Trophoblast cell (in vitro differentiated cells and primary cell): Measurements from ENCODE around the gene PODXL.

Experiments
- DNase-seq, 2 donors: peaks; one replicate each; pipeline ENCODE4 v3.0.0-alpha.2; 2016
- H2AFZ ChIP-seq: 2 replicates; pipeline ENCODE4 v1.6.1; 2013; ENCODE audit warnings: low read length, moderate library complexity, mild to moderate bottlenecking; ENCODE audit not compliant: insufficient read depth, poor library complexity
- H2AK5ac ChIP-seq: 2 replicates; pipeline ENCODE4 v1.6.1; 2013; ENCODE audit warnings: mild to moderate bottlenecking, low read length
- H2BK120ac ChIP-seq: 2 replicates; pipeline ENCODE4 v1.6.1; 2013; ENCODE audit warnings: low read length, mild to moderate bottlenecking, moderate library complexity; ENCODE audit not compliant: insufficient read depth, poor library complexity
- H2BK12ac ChIP-seq: 2 replicates; pipeline ENCODE4 v1.6.1; 2013; ENCODE audit warnings: mild to moderate bottlenecking, low read length, moderate library complexity
- H2BK5ac ChIP-seq: 2 replicates; pipeline ENCODE4 v1.6.1; 2013; ENCODE audit warnings: low read length, low read depth, moderate library complexity, mild to moderate bottlenecking; ENCODE audit not compliant: poor library complexity
- H3K14ac ChIP-seq: 2 replicates; pipeline ENCODE4 v1.6.1; 2013; ENCODE audit warnings: mild to moderate bottlenecking, low read length
- H3K18ac ChIP-seq: 2 replicates; pipeline ENCODE4 v1.6.1; 2013; ENCODE audit warnings: mild to moderate bottlenecking, low read length
- H3K23ac ChIP-seq: 2 replicates; pipeline ENCODE4 v1.6.1; 2013; ENCODE audit warnings: low read length
- H3K27ac ChIP-seq: 2 replicates; pipeline ENCODE4 v1.5.1; 2013; ENCODE audit warnings: low read depth, mild to moderate bottlenecking, inconsistent platforms, low read length, moderate library complexity
- H3K27me3 ChIP-seq: 2 replicates; pipeline ENCODE4 v1.6.1; 2013; ENCODE audit warnings: inconsistent platforms, mild to moderate bottlenecking, low read length, moderate library complexity; ENCODE audit not compliant: insufficient read depth
- H3K36me3 ChIP-seq, 2 experiments: 1 replicate in 1 of 2; 2 replicates in 1 of 2; pipeline ENCODE4 v1.6.1; 2013; ENCODE audit warnings: low read length in 2 of 2, mild to moderate bottlenecking in 2 of 2, moderate library complexity in 1 of 2; ENCODE audit not compliant: insufficient read depth in 2 of 2, control insufficient read depth in 1 of 2
- H3K4ac ChIP-seq: 2 replicates; pipeline ENCODE4 v1.6.1; 2013; ENCODE audit warnings: low read depth, mild to moderate bottlenecking, low read length, moderate library complexity
- H3K4me1 ChIP-seq, 2 experiments: 1 replicate in 1 of 2; 2 replicates in 1 of 2; pipeline ENCODE4 v1.6.1; 2013; ENCODE audit warnings: low read length in 2 of 2, mild to moderate bottlenecking in 2 of 2, moderate library complexity in 1 of 2; ENCODE audit not compliant: insufficient read depth in 2 of 2, control insufficient read depth in 1 of 2
- H3K4me2 ChIP-seq: 2 replicates; pipeline ENCODE4 v1.6.1; 2013; ENCODE audit warnings: inconsistent platforms, mild to moderate bottlenecking, low read length, moderate library complexity
- H3K4me3 ChIP-seq: 2 replicates; pipeline ENCODE4 v1.5.1; 2013; ENCODE audit warnings: mild to moderate bottlenecking, low read depth, low read length, inconsistent platforms
- H3K79me1 ChIP-seq: one replicate; pipeline ENCODE4 v1.6.1; 2013; ENCODE audit warnings: low read length
- H3K79me2 ChIP-seq: 2 replicates; pipeline ENCODE4 v1.6.1; 2013; ENCODE audit warnings: low read length, mild to moderate bottlenecking; ENCODE audit not compliant: control insufficient read depth, insufficient read depth, poor library complexity
- H3K9ac ChIP-seq: 2 replicates; pipeline ENCODE4 v1.6.1; 2013; ENCODE audit warnings: mild to moderate bottlenecking, low read length
- H3K9me3 ChIP-seq: 2 replicates; pipeline ENCODE4 v1.6.1; 2013; ENCODE audit warnings: low read depth, mild to moderate bottlenecking, control low read depth, inconsistent platforms, low read length; ENCODE audit not compliant: insufficient read depth
- H4K12ac ChIP-seq: 2 replicates; pipeline ENCODE4 v1.6.1; 2013; ENCODE audit warnings: low read depth, mild to moderate bottlenecking, low read length, moderate library complexity
- H4K8ac ChIP-seq: 2 replicates; pipeline ENCODE4 v1.6.1; 2013; ENCODE audit warnings: low read depth, mild to moderate bottlenecking, low read length, moderate library complexity
- H4K91ac ChIP-seq: one replicate; pipeline ENCODE4 v1.6.1; 2013; ENCODE audit warnings: low read depth, mild to moderate bottlenecking, low read length, moderate library complexity
- WGBS: extraction: QIAGEN DNeasy Blood & Tissue Kit; methylation state at CpG from one replicate; pipeline ENCODE4 v1.1.7; 2013; ENCODE audit warnings: missing lambda C conversion rate; ENCODE audit not compliant: insufficient read length, insufficient coverage; ENCODE audit errors: extremely low coverage; 5-methylcytosine and 5-hydroxymethylcytosine counted together

PODXL gene

DNA sequence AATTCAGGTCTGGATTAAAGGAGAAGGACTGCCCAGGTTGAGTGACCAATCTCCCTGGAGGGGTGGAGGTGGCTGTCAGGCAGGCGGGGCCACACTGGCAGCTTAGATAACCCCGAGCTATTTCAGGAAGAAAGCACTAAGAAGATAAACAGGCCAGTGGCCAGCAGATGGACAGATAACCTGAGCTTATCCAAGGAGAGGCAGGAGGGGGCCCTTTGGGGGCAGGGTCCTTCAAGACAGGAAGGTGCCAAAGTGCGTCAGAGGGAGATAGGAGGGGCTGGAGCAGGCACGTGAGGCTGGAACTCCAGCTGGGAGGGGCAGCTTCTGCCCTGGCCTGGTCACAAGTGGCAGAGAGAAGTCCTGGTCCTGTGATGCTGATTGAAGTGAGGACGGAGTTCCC lies 29.8 kb upstream of the PODXL start:
- Histone ChIP-seq H3K79me1 (peaks cover 3% of the 10 kb centered on the region), H3K27me3 (no peaks in the 10 kb centered on the region), H3K4me2 (peak overlapping the region; percentile 43), H2BK5ac (no peak overlapping the region), H3K4me3 (no peak overlapping the region), H4K8ac (no peak overlapping the region), H3K79me2 (no peaks in the 10 kb centered on the region), H3K27ac (no peak overlapping the region), H2AFZ (no peak overlapping the region), H3K18ac (no peak overlapping the region), H2BK12ac (no peak overlapping the region), H3K14ac (no peak overlapping the region), H3K4me1 (peaks cover 11 to 20% of the 10 kb centered on the region in 2 experiments), H3K4ac (no peak overlapping the region), H3K36me3 (no peaks in the 10 kb centered on the region), H2BK120ac (no peak overlapping the region), H4K91ac (no peak overlapping the region), H3K9me3 (peaks cover 7% of the 10 kb centered on the region), H2AK5ac (no peak overlapping the region), H3K9ac (no peak overlapping the region), H4K12ac (no peak overlapping the region), H3K23ac (no peak overlapping the region)
- WGBS = no CpG with 5 or more reads among the region's 5 CpGs
- DNase-seq = peak in 1 of 2 donors; percentile 20

DNA sequence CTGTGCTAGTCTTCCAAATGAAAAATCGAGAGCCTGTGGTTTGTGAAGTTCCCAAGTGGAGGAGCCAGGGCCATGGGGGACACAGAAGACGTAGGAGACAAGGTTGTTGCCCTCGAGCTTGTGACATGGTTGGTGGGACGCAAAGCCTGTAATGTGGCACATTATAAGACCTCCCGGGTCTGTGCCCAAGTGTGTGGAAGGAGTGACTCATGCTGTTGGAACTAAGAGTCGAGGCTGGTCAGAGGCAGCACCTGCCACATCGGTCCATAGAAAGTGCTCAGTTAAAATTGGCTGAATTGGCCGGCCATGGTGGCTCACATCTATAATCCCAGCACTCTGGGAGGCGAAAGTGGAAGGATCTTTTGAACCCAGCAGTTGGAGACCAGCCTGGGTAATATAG lies 27.0 kb upstream of the PODXL start:
- Histone ChIP-seq H3K27ac (no peak overlapping the region), H3K36me3 (no peaks in the 10 kb centered on the region), H2BK12ac (no peak overlapping the region), H2AFZ (no peak overlapping the region), H2AK5ac (no peak overlapping the region), H3K4ac (no peak overlapping the region), H4K91ac (no peak overlapping the region), H3K4me3 (no peak overlapping the region), H3K14ac (no peak overlapping the region), H3K79me2 (no peaks in the 10 kb centered on the region), H4K8ac (no peak overlapping the region), H4K12ac (no peak overlapping the region), H3K23ac (no peak overlapping the region), H3K79me1 (peaks cover 3% of the 10 kb centered on the region), H3K4me1 (peaks cover 11 to 20% of the 10 kb centered on the region in 2 experiments), H3K4me2 (no peak overlapping the region), H2BK5ac (no peak overlapping the region), H3K9me3 (peaks cover 7% of the 10 kb centered on the region), H2BK120ac (no peak overlapping the region), H3K27me3 (no peaks in the 10 kb centered on the region), H3K18ac (no peak overlapping the region), H3K9ac (no peak overlapping the region)
- WGBS = no CpG with 5 or more reads among the region's 9 CpGs
- DNase-seq = no peak

DNA sequence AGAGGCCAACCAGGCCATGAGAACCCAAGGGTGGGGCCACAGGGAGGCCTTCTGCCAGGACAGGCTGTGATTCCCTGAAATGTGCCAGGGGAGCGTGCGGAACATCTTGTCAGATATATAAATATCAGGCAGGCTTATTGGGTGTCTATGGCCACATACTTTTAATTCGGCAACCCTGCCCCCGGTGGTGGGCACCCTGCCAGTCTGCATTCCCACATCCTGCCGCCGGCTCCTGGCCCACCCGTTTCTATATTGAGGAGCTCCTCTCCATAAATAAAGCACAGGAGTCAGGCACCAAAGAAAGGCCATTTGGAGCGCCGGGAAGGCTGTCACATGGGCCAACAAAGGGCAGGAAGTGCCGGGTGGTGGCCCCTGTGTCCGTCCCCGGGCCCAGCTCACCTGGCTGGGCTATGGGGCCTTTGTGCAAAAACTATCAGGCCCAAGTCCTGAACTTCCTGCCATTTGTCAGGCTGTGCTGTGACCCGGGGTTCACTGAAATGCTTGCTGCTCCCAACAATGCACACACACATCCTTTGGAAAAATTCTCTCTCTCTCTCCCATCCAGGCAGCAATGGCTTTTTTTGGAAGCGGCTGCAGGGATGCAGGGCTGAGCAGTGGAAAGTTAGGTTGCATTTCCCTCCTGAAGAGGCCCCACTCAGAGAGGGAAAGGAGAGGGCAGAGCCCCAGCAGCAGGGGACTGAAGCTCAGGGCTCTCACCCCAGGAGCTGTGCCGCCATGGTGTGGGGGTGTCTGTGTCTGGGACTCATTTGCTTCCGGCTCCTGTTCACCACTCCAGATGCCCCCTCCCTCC lies 25.0 kb upstream of the PODXL start:
- H3K4me3 ChIP-seq = no peak overlapping the region
- no peak overlapping the region for H2BK120ac ChIP-seq
- no peak overlapping the region for H3K4ac ChIP-seq
- peaks cover 6 to 8% of the 10 kb centered on the region in 2 experiments for H3K4me1 ChIP-seq
- peak overlapping the region; percentile 13 for H3K14ac ChIP-seq
- no CpG with 5 or more reads among the region's 16 CpGs for WGBS
- H3K79me1 ChIP-seq = peaks cover 3% of the 10 kb centered on the region
- H4K91ac ChIP-seq = no peak overlapping the region
- H3K9me3 ChIP-seq = peaks cover 1% of the 10 kb centered on the region
- H3K36me3 ChIP-seq = no peaks in the 10 kb centered on the region
- H4K12ac ChIP-seq = no peak overlapping the region
- H3K18ac ChIP-seq = no peak overlapping the region
- no peak overlapping the region for H2BK5ac ChIP-seq
- no peak for DNase-seq
- peak overlapping the region; percentile 21 for H2BK12ac ChIP-seq
- no peak overlapping the region for H3K4me2 ChIP-seq
- H3K23ac ChIP-seq = no peak overlapping the region
- no peak overlapping the region for H4K8ac ChIP-seq
- H2AFZ ChIP-seq = no peak overlapping the region
- no peaks in the 10 kb centered on the region for H3K79me2 ChIP-seq
- no peak overlapping the region for H3K9ac ChIP-seq
- H2AK5ac ChIP-seq = no peak overlapping the region
- H3K27me3 ChIP-seq = no peaks in the 10 kb centered on the region
- no peak overlapping the region for H3K27ac ChIP-seq

DNA sequence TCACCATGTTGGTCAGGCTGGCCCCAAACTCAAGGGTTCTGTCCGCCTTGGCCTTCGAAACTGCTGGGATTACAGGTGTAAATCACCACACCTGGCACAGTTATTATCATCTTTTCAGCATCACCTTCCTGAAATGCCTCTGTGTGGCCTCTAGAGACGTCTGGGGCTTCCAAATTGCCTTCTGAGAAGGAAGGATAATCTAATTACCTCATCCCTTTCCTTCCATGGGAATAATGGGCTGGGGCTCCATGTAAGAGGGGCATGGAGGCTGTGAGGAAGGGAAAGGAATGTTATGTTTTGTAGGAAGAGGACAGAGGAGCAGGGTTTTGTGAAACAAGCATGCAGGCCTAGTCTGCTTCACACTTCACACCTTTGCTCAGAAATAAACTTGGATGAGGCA lies 22.2 kb upstream of the PODXL start:
- H3K14ac ChIP-seq = no peak overlapping the region
- no peak overlapping the region for H2BK12ac ChIP-seq

More for the DNA sequence above, 22.2 kb upstream of the PODXL start:
- H4K12ac ChIP-seq = no peak overlapping the region
- WGBS = no CpG with 5 or more reads among the region's 3 CpGs
- H4K8ac ChIP-seq = no peak overlapping the region
- no peak overlapping the region for H3K23ac ChIP-seq
- H3K36me3 ChIP-seq = no peaks in the 10 kb centered on the region
- H3K27ac ChIP-seq = no peak overlapping the region
- peaks cover 1% of the 10 kb centered on the region for H3K9me3 ChIP-seq
- H3K9ac ChIP-seq = no peak overlapping the region
- H3K4ac ChIP-seq = no peak overlapping the region
- H3K79me2 ChIP-seq = no peaks in the 10 kb centered on the region
- H3K18ac ChIP-seq = no peak overlapping the region
- H4K91ac ChIP-seq = no peak overlapping the region
- no peak overlapping the region for H3K4me3 ChIP-seq
- DNase-seq = no peak
- no peak overlapping the region for H2AFZ ChIP-seq
- no peaks in the 10 kb centered on the region for H3K27me3 ChIP-seq
- no peaks in the 10 kb centered on the region for H3K79me1 ChIP-seq
- no peak overlapping the region for H2BK5ac ChIP-seq
- H2BK120ac ChIP-seq = no peak overlapping the region
- H3K4me1 ChIP-seq = no peaks in the 10 kb centered on the region
- H3K4me2 ChIP-seq = no peak overlapping the region
- H2AK5ac ChIP-seq = no peak overlapping the region
